K562 (cell line): ENCODE data around the gene PRC1. TPM values are rescaled to one million over a fixed set of nuclear protein-coding genes. Genes with fewer than 3 reads are reported as not detected.

Source experiments
- CREM ChIP-seq: IDR thresholded peaks from 2 replicates; pipeline ENCODE4 v1.6.1; 2014; ENCODE audit warnings: antibody characterized with exemption, low read depth
- DACH1 ChIP-seq: fragments of 450-650 bp; IDR thresholded peaks from 2 replicates; pipeline ENCODE4 v1.6.1; 2018; ENCODE audit not compliant: partially characterized antibody
- E2F3 ChIP-seq: fragments of 250-450 bp; sonication (Bioruptor Pico); IDR thresholded peaks from 2 replicates; pipeline ENCODE4 v1.4.0; 2020; ENCODE audit warnings: mild to moderate bottlenecking
- E2F5 ChIP-seq: sonication (generic); formaldehyde crosslinking; IDR thresholded peaks from 2 replicates; pipeline ENCODE4 v1.8.0; 2022; ENCODE audit warnings: mild to moderate bottlenecking, missing genetic modification reagents
- HNRNPL ChIP-seq: fragments of 200-400 bp; formaldehyde crosslinking; IDR thresholded peaks from 2 replicates; pipeline ENCODE4 v1.6.1; 2017; ENCODE audit warnings: low read depth, mild to moderate bottlenecking, low read length
- KHSRP ChIP-seq: fragments of 450-650 bp; IDR thresholded peaks from 2 replicates; pipeline ENCODE4 v1.6.1; 2017
- MYBL2 ChIP-seq, 2 experiments: fragments of 450-650 bp in 1 of 2; sonication (generic) in 1 of 2; formaldehyde crosslinking in 1 of 2; IDR thresholded peaks; 2 replicates each; pipeline versions ENCODE4 v1.6.1 to v1.8.1; 2017 to 2022; ENCODE audit warnings: borderline replicate concordance in 1 of 2, inconsistent platforms in 1 of 2, low read depth in 1 of 2, mild to moderate bottlenecking in 1 of 2, missing genetic modification reagents in 1 of 2, moderate library complexity in 1 of 2
- POLR3A ChIP-seq: IDR thresholded peaks from 2 replicates; pipeline ENCODE4 v1.6.1; 2011; ENCODE audit warnings: borderline replicate concordance, mild to moderate bottlenecking, moderate library complexity; ENCODE audit not compliant: insufficient read length, insufficient read depth; ENCODE audit errors: extremely low read depth
- PTBP1 ChIP-seq: fragments of 200-400 bp; formaldehyde crosslinking; IDR thresholded peaks from 2 replicates; pipeline ENCODE4 v1.6.1; 2017; ENCODE audit warnings: low read depth, low read length
- RBBP5 ChIP-seq: fragments of 200-600 bp; sonication (generic); IDR thresholded peaks from 2 replicates; pipeline ENCODE4 v1.6.1; 2012; ENCODE audit warnings: borderline replicate concordance, mild to moderate bottlenecking, low read length, control low read depth, inconsistent platforms; ENCODE audit not compliant: insufficient read depth, poor library complexity, severe bottlenecking
- RERE ChIP-seq: sonication (generic); formaldehyde crosslinking; IDR thresholded peaks from 2 replicates; pipeline ENCODE4 v1.8.0; 2023; ENCODE audit warnings: missing genetic modification reagents, mild to moderate bottlenecking, borderline replicate concordance
- TARDBP ChIP-seq: fragments of 450-650 bp; IDR thresholded peaks from 2 replicates; pipeline ENCODE4 v1.6.1; 2016
- TCF7L2 ChIP-seq: fragments of 150-350 bp; IDR thresholded peaks from 2 replicates; pipeline ENCODE4 v1.6.1; 2016; ENCODE audit warnings: low read depth, mild to moderate bottlenecking, low read length, moderate library complexity
- ZBED1 ChIP-seq: IDR thresholded peaks from 2 replicates; pipeline ENCODE4 v1.6.1; 2014
- ZNF311 ChIP-seq: fragments of 250-450 bp; sonication (Bioruptor Pico); IDR thresholded peaks from 2 replicates; pipeline ENCODE4 v1.4.0; 2020; ENCODE audit warnings: mild to moderate bottlenecking, moderate library complexity
- ZNF551 ChIP-seq: fragments of 250-450 bp; sonication (Bioruptor Pico); IDR thresholded peaks from 2 replicates; pipeline ENCODE4 v1.5.0; 2021; ENCODE audit warnings: mild to moderate bottlenecking, moderate library complexity
- ZNF639 ChIP-seq, 2 experiments: fragments of 200-800 bp in 1 of 2; sonication (Bioruptor generic) in 1 of 2; sonication (generic) in 1 of 2; formaldehyde crosslinking in 1 of 2; IDR thresholded peaks in 1 of 2; conservative IDR thresholded peaks in 1 of 2; 2 replicates each; pipeline versions ENCODE4 v1.5.0 to v1.6.1; 2016 to 2020; ENCODE audit warnings: missing compliant biosample characterization in 1 of 2, missing genetic modification characterization in 1 of 2, missing genetic modification reagents in 1 of 2
- ZNF696 ChIP-seq: fragments of 250-450 bp; sonication (Bioruptor Pico); conservative IDR thresholded peaks from 2 replicates; pipeline ENCODE4 v1.4.0; 2020; ENCODE audit warnings: mild to moderate bottlenecking, moderate library complexity
- polyA plus RNA-seq, 8 experiments: library from polyadenylated mRNA; depleted of rRNA in 4 of 8; stranded (reverse) in 5 of 8; unstranded in 3 of 8; fragments of >200 nt; fragmentation: Nextera tagmentation in 2 of 8; fragmentation: Illumina TruSeq in 1 of 8; extraction: Ambion mirVana in 2 of 8; extraction: Trizol in 1 of 8; gene quantifications; 2 replicates each; pipeline versions ENCODE4 v1.2.1 to v1.2.3, GENCODE V29; 2011 to 2014; ENCODE audit warnings: inconsistent platforms in 1 of 8, missing spikeins in 1 of 8
- total RNA-seq, 7 experiments: library from RNA; depleted of rRNA in 6 of 7; stranded (reverse); fragments of >200 nt in 6 of 7; fragmentation: Illumina TruSeq in 2 of 7; extraction: Trizol in 2 of 7; gene quantifications; 2 replicates each; pipeline versions ENCODE4 v1.2.1 to v1.2.3, GENCODE V29; 2011 to 2021; ENCODE audit warnings: low replicate concordance in 1 of 7

PRC1 gene
- total and polyA plus RNA-seq, 9 of the 15 experiments (the other 6 are each of a cell fraction or from before 2014, with no cell fraction given): 156 to 391 (median 240) TPM

DNA sequence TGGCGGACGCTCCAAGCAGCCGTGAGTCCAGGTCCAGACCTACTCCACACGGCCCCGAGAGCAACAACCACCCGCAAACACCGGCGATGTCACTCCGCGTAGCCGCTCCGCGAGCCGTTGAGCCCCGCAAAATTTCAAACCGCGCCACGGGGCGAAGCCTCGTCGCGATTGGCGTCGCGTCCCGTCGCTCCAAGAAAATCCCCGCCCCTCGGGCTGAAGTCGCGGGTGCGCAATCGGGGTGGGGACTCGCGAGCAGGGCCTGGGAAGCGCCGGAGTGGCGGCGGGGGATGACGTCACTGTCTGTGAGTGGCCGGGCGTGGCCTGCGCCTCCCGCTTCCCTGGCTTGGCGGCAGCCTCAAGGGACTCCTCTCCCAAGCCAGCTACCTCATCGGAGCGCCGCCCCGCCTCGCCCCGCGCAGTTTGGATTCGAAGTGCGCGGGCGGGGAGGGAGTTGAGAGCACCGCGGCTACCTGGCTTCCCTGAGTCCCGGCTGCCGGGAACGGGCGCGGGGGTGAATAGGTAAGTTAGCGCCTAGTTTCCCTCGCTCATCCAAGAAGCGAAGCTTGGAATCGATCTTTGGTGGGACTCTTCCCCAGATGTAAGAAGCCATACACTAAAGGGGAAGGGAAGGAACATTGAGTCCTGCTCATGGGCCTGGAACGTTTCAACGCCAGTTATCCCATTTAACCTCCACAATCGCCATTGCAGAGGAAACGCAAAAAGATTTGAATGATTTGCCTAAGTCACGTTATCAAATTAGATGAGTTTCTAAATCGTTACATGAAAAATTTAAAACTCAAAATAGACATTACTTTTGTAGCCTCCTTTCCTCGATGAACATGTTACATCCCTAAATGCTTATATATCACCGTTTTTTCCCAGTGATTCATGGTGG, at the start of gene PRC1 (continued):
- TF ChIP-seq RERE (CRISPR knock-in tag) (0 out of 2 replicates have a peak, but pooled peaks have one; percentile 13), MYBL2 (IDR thresholded peaks at IDR 0.05; ENCODE audit: low read depth) (peak; percentile 100), MYBL2 (CRISPR knock-in tag; IDR thresholded peaks at IDR 0.05; ENCODE audit: borderline replicate concordance) (peak; percentile 98; the same call in 1 of the 2 replicates), POLR3A (no peak), CREM (peak; percentile 99), DACH1 (no peak), ZNF311 (CRISPR knock-in tag) (peak; percentile 65; the same call in 1 of the 2 replicates), ZBED1 (peak; percentile 21), TARDBP (0 out of 2 replicates have a peak, but pooled peaks have one; percentile 42), HNRNPL (peak; percentile 54; the same call in 1 of the 2 replicates), E2F3 (peak; percentile 87), ZNF696 (no peak), RBBP5 (peak; percentile 94), E2F5 (CRISPR knock-in tag) (peak; percentile 91; the same call in 1 of the 2 replicates), PTBP1 (0 out of 2 replicates have a peak, but pooled peaks have one; percentile 45), TCF7L2 (0 out of 2 replicates have a peak, but pooled peaks have one; percentile 33), ZNF551 (CRISPR knock-in tag) (no peak), ZNF639 (CRISPR knock-in tag; conservative IDR thresholded peaks at IDR 0.05 in 1 of 2, IDR thresholded peaks at IDR 0.05 in 1 of 2) (no peak), KHSRP (peak; percentile 89)
